Osteocyte (in vitro differentiated cells): Measurements from ENCODE around the gene GLRA1. TPM values are rescaled to one million over a fixed set of nuclear protein-coding genes. Genes with fewer than 3 reads are reported as not detected.

Source experiments
- DNase-seq: peaks from one replicate; pipeline ENCODE4 v3.0.0; 2021; ENCODE audit warnings: mixed read lengths; ENCODE audit not compliant: unreplicated experiment; ENCODE audit errors: extremely low spot score
- H3K27ac Mint-ChIP-seq: one replicate; pipeline ENCODE4 v1.8.0; 2021; ENCODE audit warnings: mild to moderate bottlenecking, mixed read lengths; ENCODE audit not compliant: unreplicated experiment
- H3K27me3 Mint-ChIP-seq: one replicate; pipeline ENCODE4 v1.8.0; 2021; ENCODE audit warnings: mixed read lengths; ENCODE audit not compliant: unreplicated experiment
- H3K36me3 Mint-ChIP-seq: one replicate; pipeline ENCODE4 v1.8.0; 2021; ENCODE audit warnings: mixed read lengths; ENCODE audit not compliant: unreplicated experiment
- H3K4me1 Mint-ChIP-seq: one replicate; pipeline ENCODE4 v1.8.0; 2021; ENCODE audit warnings: mixed read lengths; ENCODE audit not compliant: unreplicated experiment
- H3K4me3 Mint-ChIP-seq: one replicate; pipeline ENCODE4 v1.8.0; 2021; ENCODE audit warnings: mild to moderate bottlenecking, moderate library complexity, mixed read lengths; ENCODE audit not compliant: unreplicated experiment
- H3K9me3 Mint-ChIP-seq: one replicate; pipeline ENCODE4 v1.8.0; 2021; ENCODE audit warnings: mixed read lengths; ENCODE audit not compliant: unreplicated experiment
- CTCF ChIP-seq: fragments of 200-600 bp; sonication (generic); IDR thresholded peaks from 2 replicates; pipeline ENCODE4 v1.5.0; 2021; ENCODE audit warnings: antibody characterized with exemption, mild to moderate bottlenecking, moderate library complexity
- total RNA-seq: library from RNA; stranded (reverse); gene quantifications from 2 replicates; pipeline ENCODE4 v1.2.1, GENCODE V29; 2021

The GLRA1 gene
- total RNA-seq, 1 donor from 2014 or later: not detected

- DNase-seq: no peak
These were observed 125.2 kb downstream of the GLRA1 start for GRCh38 chr5:151799407-151799806.

GRCh38 chr5:151798674-151799073, 126.0 kb downstream of the GLRA1 start:
- peaks cover 9% of the 10 kb centered on the region for H3K4me1 Mint-ChIP-seq
- H3K36me3 Mint-ChIP-seq: peaks cover 69% of the 10 kb centered on the region
- no peaks in the 10 kb centered on the region for H3K27me3 Mint-ChIP-seq
- TF ChIP-seq CTCF: no peak
- no peak overlapping the region for H3K4me3 Mint-ChIP-seq
- no peaks in the 10 kb centered on the region for H3K9me3 Mint-ChIP-seq
- no peak for DNase-seq
- H3K27ac Mint-ChIP-seq: no peak overlapping the region

More at GRCh38 chr5:151799407-151799806, 125.2 kb downstream of the GLRA1 start:
- H3K27me3 Mint-ChIP-seq: no peaks in the 10 kb centered on the region
- peak overlapping the region; percentile 56 for H3K27ac Mint-ChIP-seq
- peaks cover 66% of the 10 kb centered on the region for H3K36me3 Mint-ChIP-seq
- H3K9me3 Mint-ChIP-seq: no peaks in the 10 kb centered on the region
- no peak overlapping the region for H3K4me3 Mint-ChIP-seq
- peaks cover 15% of the 10 kb centered on the region for H3K4me1 Mint-ChIP-seq
- no peak for TF ChIP-seq CTCF

- Mint-ChIP-seq H3K4me1 (no peaks in the 10 kb centered on the region), H3K4me3 (no peak overlapping the region), H3K27me3 (no peaks in the 10 kb centered on the region), H3K9me3 (no peaks in the 10 kb centered on the region), H3K36me3 (peaks cover 73% of the 10 kb centered on the region), H3K27ac (no peak overlapping the region)
- TF ChIP-seq CTCF: no peak
- no peak for DNase-seq
These were observed 129.2 kb downstream of the GLRA1 start for GRCh38 chr5:151795426-151795825.

- TF ChIP-seq CTCF: no peak
- H3K27me3 Mint-ChIP-seq: no peaks in the 10 kb centered on the region
- H3K4me3 Mint-ChIP-seq: no peak overlapping the region
- no peaks in the 10 kb centered on the region for H3K9me3 Mint-ChIP-seq
- no peak overlapping the region for H3K27ac Mint-ChIP-seq
- peaks cover 1% of the 10 kb centered on the region for H3K4me1 Mint-ChIP-seq
- DNase-seq: no peak
- H3K36me3 Mint-ChIP-seq: peaks cover 73% of the 10 kb centered on the region
These were observed 131.3 kb downstream of the GLRA1 start for GRCh38 chr5:151793358-151793757.

GRCh38 chr5:151787817-151788216, 136.8 kb downstream of the GLRA1 start:
- Mint-ChIP-seq H3K4me3 (no peak overlapping the region), H3K27me3 (no peaks in the 10 kb centered on the region)
- TF ChIP-seq CTCF: no peak

More at GRCh38 chr5:151787817-151788216, 136.8 kb downstream of the GLRA1 start:
- DNase-seq: no peak
- Mint-ChIP-seq H3K36me3 (peaks cover 44% of the 10 kb centered on the region), H3K27ac (no peak overlapping the region), H3K9me3 (no peaks in the 10 kb centered on the region), H3K4me1 (peaks cover 33% of the 10 kb centered on the region)
